HL-60/S4 (cell line): ENCODE results near the gene KCNJ9.

Experiments
- in situ Hi-C: fragments of 300-500 bp; cut with MboI; formaldehyde crosslinking; loops from 2 replicates; pipeline ENCODE4 v1.14.3; 2022; ENCODE audit warnings: low sequenced_read_pairs

The KCNJ9 gene

DNA sequence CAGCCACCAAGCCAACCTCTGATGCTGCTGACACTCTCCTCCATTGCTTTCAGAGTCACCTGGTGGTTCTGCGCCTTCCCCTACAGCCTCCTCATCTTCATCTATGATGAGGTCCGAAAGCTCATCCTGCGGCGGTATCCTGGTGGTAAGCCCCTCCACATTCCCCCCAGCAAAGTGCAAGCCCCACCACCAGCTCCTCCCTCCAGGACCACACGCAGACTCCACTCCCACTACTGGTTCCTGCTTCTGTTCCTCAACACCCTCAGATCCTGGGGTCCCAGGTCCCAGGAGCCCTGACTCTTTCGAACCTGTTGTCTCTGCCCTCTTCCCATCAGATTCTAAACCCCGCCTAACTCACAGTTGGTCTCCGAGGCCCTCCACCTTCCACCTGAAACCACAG lies 58.5 kb downstream of the KCNJ9 start:
- in situ Hi-C loops: no loop called here
